G401 (cell line): ENCODE results near the gene NOC4L. TPM values are rescaled to one million over a fixed set of nuclear protein-coding genes. Genes with fewer than 3 reads are reported as not detected.
"Not testable (repeated sequence)": the region's sequence is repeated elsewhere in the genome, so short reads cannot be mapped to it uniquely, and the experiment has no call there.

Experiments
- DNase-seq: peaks from one replicate; pipeline ENCODE4 v3.0.0-alpha.2; 2015; ENCODE audit warnings: low spot score
- in situ Hi-C: cut with HindIII; loops from 2 replicates; pipeline ENCODE4 v1.10.0; 2016; ENCODE audit warnings: low sequenced_read_pairs, mixed read lengths
- total RNA-seq: library from RNA; depleted of rRNA; stranded (reverse); fragments of >200 nt; shearing (Covaris generic); gene quantifications from 2 replicates; pipeline ENCODE4 v1.2.3, GENCODE V29; 2014

NOC4L gene
- total RNA-seq, 1 experiment from 2014 or later: 40.0 TPM

GRCh38 chr12:132118876-132119275 is 25.4 kb upstream of the NOC4L start:
- in situ Hi-C loops: no loop called here
- DNase-seq: no peak

GRCh38 chr12:132121283-132121682 is 23.0 kb upstream of the NOC4L start:
- DNase-seq: no peak
- in situ Hi-C loops: no loop called here

- no peak for DNase-seq
- in situ Hi-C loops: no loop called here
These were observed 20.1 kb upstream of the NOC4L start for GRCh38 chr12:132123970-132124765.

GRCh38 chr12:132124766-132125425 is 19.4 kb upstream of the NOC4L start:
- no peak for DNase-seq
- in situ Hi-C loops: no loop called here

- in situ Hi-C loops: no loop called here
- no peak for DNase-seq
These were observed 18.5 kb upstream of the NOC4L start for GRCh38 chr12:132125736-132126135.

- DNase-seq: no peak
- in situ Hi-C loops: no loop called here
These were observed 17.2 kb upstream of the NOC4L start for GRCh38 chr12:132127041-132127440.

- in situ Hi-C loops: no loop called here
- no peak for DNase-seq
These were observed 15.2 kb upstream of the NOC4L start for GRCh38 chr12:132129007-132129406.

GRCh38 chr12:132130690-132131089 is 13.6 kb upstream of the NOC4L start:
- in situ Hi-C loops: no loop called here
- DNase-seq: no peak

GRCh38 chr12:132131229-132131628 is 13.0 kb upstream of the NOC4L start:
- in situ Hi-C loops: no loop called here

GRCh38 chr12:132131952-132132351 is 12.3 kb upstream of the NOC4L start:
- in situ Hi-C loops: no loop called here
- no peak for DNase-seq

More at GRCh38 chr12:132131229-132131628, 13.0 kb upstream of the NOC4L start:
- DNase-seq: no peak

GRCh38 chr12:132132609-132133430 is 11.4 kb upstream of the NOC4L start:
- no peak for DNase-seq
- in situ Hi-C loops: no loop called here

- in situ Hi-C loops: no loop called here
- DNase-seq: no peak
These were observed 10.2 kb upstream of the NOC4L start for GRCh38 chr12:132133952-132134652.

- DNase-seq, in situ Hi-C loops: not testable (repeated sequence)
These were observed 9.5 kb upstream of the NOC4L start for GRCh38 chr12:132134653-132135183.

- DNase-seq, in situ Hi-C loops: not testable (repeated sequence)
These were observed 8.0 kb upstream of the NOC4L start for GRCh38 chr12:132136226-132136625.

- in situ Hi-C loops: no loop called here
- no peak for DNase-seq
These were observed 6.7 kb upstream of the NOC4L start for GRCh38 chr12:132137483-132138125.

GRCh38 chr12:132138941-132139871 is 5.1 kb upstream of the NOC4L start:
- in situ Hi-C loops: no loop called here
- DNase-seq: no peak

- DNase-seq: no peak
- in situ Hi-C loops: no loop called here
These were observed 4.3 kb upstream of the NOC4L start for GRCh38 chr12:132139912-132140311.

- in situ Hi-C loops: no loop called here
- no peak for DNase-seq
These were observed 3.8 kb upstream of the NOC4L start for GRCh38 chr12:132140501-132140900.
